ES-I3 (cell line): Measurements from ENCODE around the gene NAMPT.
"Not testable (repeated sequence)": the region's sequence is repeated elsewhere in the genome, so short reads cannot be mapped to it uniquely, and the experiment has no call there.

Experiments used
- H3K36me3 ChIP-seq: 2 replicates; pipeline ENCODE4 v1.6.1; 2013; ENCODE audit warnings: mild to moderate bottlenecking, low read length, control low read depth, moderate library complexity; ENCODE audit not compliant: insufficient read depth
- H3K4me1 ChIP-seq: 2 replicates; pipeline ENCODE4 v1.6.1; 2013; ENCODE audit warnings: mild to moderate bottlenecking, control low read depth, low read length; ENCODE audit not compliant: insufficient read depth
- H3K9ac ChIP-seq: 2 replicates; pipeline ENCODE4 v1.6.1; 2013; ENCODE audit warnings: low read depth, mild to moderate bottlenecking, low read length, moderate library complexity
- H3K9me3 ChIP-seq: 2 replicates; pipeline ENCODE4 v1.6.1; 2013; ENCODE audit warnings: mild to moderate bottlenecking, low read length, moderate library complexity; ENCODE audit not compliant: control insufficient read depth, insufficient read depth

Gene NAMPT

GRCh38 chr7:106216923-106217542 lies 67.8 kb downstream of the NAMPT start:
- peaks cover 5% of the 10 kb centered on the region; the same call in 1 of the 2 replicates for H3K9me3 ChIP-seq
- H3K36me3 ChIP-seq, result no peaks in the 10 kb centered on the region
- H3K4me1 ChIP-seq, result peaks cover 6% of the 10 kb centered on the region; the same call in 1 of the 2 replicates
- no peak overlapping the region for H3K9ac ChIP-seq

GRCh38 chr7:106216517-106216922 lies 68.3 kb downstream of the NAMPT start:
- H3K9ac ChIP-seq, result no peak overlapping the region
- no peaks in the 10 kb centered on the region for H3K36me3 ChIP-seq
- H3K4me1 ChIP-seq, result peaks cover 6% of the 10 kb centered on the region; the same call in 1 of the 2 replicates
- H3K9me3 ChIP-seq, result peaks cover 5% of the 10 kb centered on the region; the same call in 1 of the 2 replicates

DNA sequence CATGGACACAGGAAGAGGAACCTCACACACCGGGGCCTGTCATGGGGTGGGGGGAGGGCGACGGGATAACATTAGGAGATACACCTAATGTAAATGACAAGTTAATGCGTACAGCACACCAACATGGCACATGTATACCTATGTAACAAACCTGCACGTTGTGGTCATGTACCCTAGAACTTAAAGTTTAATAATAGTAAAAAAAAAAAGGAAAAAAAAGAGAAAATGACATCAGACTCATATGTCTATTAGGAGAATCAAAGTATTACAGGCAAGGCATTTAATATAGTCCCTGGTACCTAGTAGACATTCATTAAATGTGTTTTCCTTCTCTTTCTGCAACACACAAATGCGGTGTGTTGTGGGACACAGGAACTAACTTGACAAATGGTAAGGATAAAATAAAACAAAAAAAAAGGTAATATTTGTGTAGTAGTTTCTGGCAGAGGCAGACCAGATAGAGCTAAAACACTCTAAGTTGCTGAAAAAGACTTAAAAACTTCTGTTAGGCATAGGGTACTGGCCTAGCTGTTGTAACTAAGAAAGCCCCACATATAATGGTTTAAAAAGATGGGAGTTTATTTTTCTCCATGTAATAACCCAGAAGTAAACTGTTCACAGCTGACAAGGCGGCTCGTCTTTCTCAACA lies 68.8 kb downstream of the NAMPT start:
- H3K9ac ChIP-seq, result no peak overlapping the region
- H3K4me1 ChIP-seq, result peaks cover 6% of the 10 kb centered on the region; the same call in 1 of the 2 replicates
- H3K9me3 ChIP-seq, result peaks cover 5% of the 10 kb centered on the region; the same call in 1 of the 2 replicates
- no peaks in the 10 kb centered on the region for H3K36me3 ChIP-seq

DNA sequence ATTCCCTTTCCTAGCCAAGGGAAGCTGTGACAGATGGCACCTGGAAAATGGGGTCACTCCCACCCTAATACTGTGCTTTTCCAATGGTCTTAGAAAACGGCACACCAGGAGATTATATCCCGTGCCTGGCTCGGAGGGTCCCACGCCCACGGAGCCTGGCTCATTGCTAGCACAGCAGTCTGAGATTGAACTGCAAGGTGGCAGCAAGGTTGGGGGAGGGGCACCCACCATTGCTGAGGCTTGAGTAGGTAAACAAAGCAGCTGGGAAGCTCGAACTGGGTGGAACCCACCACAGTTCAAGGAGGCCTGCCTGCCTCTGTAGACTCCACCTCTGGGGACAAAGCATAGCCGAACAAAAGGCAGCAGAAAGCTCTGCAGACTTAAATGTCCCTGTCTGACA lies 75.8 kb downstream of the NAMPT start:
- not testable (repeated sequence) for H3K36me3 ChIP-seq, H3K9ac ChIP-seq

DNA sequence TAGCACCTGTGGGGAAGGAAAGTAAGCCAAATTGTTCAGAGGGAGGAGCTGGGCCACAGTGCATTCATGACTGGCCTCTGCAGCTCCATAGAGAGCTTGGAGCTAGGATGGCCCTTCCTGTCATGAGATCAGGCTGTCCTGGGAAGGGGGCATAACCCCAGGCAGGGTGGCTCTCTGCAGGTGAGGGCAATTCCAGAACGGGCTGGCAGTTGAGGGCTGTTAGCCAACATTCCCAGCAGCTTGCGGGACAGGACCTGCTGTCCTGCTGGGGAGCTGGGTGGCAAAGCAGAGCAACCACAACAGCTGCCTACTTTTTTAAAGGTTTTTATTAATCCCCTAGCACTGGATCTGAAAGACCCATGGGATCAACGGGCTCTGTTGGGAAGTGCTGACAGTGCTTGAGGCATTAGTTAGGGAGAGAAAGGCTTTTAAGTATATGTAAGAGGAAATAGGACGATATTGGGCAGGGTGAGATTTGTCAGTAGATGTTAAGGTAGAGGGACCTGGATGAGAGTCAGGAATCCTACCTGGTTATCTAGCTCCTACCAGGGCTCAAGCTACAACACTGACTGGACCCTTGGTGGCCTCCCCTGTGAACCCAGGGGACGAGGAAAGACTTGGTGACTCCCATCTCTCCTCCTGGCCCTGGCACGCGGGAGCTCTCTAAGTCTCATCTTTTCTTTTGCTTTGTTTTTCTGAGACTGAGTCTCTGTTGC lies 77.8 kb downstream of the NAMPT start:
- no peaks in the 10 kb centered on the region; the same call in none of the 2 replicates for H3K9me3 ChIP-seq
- no peak overlapping the region for H3K9ac ChIP-seq
- no peaks in the 10 kb centered on the region for H3K36me3 ChIP-seq
- H3K4me1 ChIP-seq, result no peaks in the 10 kb centered on the region

More for the DNA sequence above, 75.8 kb downstream of the NAMPT start:
- not testable (repeated sequence) for H3K4me1 ChIP-seq, H3K9me3 ChIP-seq

GRCh38 chr7:106205621-106206222 lies 79.1 kb downstream of the NAMPT start:
- no peaks in the 10 kb centered on the region for H3K4me1 ChIP-seq
- no peaks in the 10 kb centered on the region; the same call in none of the 2 replicates for H3K9me3 ChIP-seq
- H3K9ac ChIP-seq, result no peak overlapping the region
- H3K36me3 ChIP-seq, result no peaks in the 10 kb centered on the region

DNA sequence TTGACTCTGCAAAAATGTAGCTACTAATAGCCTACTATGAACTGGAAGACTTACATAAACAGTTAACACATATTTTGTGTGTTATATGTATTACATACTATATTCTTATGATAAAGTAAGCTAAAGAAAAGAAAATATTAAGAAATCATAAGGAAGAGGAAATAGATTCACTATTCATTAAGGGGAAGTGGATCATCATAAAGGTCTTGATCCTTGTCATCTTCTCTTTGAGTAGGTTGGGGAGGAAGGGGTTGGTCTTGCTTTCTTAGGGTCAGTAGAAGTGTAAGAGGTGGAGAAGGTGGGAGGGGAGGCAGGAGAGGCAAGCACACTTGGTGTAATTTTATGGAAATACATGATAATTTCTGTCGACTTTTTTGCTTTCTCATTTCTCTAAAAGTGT lies 81.3 kb downstream of the NAMPT start:
- H3K9me3 ChIP-seq, result no peaks in the 10 kb centered on the region; the same call in none of the 2 replicates
- H3K9ac ChIP-seq, result no peak overlapping the region
- no peaks in the 10 kb centered on the region for H3K36me3 ChIP-seq
- no peaks in the 10 kb centered on the region for H3K4me1 ChIP-seq

DNA sequence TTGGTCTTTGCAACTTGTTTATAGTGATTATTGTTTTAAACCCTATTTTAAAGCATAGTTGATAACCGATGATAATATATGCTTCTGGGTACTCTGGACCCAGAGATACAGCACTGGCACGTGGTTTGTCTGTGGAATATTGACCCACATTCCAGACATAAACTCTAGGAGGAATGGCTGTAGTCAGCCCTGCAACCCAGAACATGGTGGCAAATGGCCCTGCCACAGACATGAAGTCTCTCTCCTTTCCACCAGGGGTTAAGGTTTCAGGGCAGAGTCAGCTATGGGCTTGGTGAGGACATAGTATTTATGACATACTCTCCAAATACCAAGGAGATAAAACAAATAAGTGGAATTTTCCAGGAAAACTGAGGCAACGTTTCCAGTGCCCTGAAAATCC lies 83.6 kb downstream of the NAMPT start:
- Histone ChIP-seq H3K4me1 (no peaks in the 10 kb centered on the region), H3K9me3 (no peaks in the 10 kb centered on the region), H3K9ac (no peak overlapping the region), H3K36me3 (no peaks in the 10 kb centered on the region)

DNA sequence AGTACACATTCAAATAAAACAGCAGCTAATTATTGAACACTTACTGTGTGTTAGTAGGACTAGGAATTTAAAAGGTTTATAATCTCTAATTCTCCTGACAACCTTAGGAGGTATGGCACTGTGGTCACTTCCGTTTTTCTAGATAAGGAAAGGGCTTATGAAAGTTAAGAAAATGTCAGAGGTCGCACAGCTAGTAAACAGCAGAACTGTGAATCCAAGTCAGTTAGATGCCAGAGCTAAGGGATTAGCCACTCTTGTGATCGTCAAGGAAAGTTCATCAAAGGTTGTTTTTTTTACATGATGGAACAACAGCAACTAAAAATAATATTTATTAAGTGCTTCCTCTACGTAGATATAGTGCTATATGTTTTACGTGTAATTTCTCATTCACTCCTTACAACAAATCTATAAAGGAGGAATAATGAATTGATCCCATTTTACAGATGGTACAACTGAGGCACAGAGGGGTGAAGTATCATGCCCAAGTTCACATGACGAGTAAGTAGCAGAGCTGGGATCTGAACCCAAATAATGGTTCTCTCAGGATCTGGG lies 84.9 kb downstream of the NAMPT start:
- H3K9ac ChIP-seq, result no peak overlapping the region

DNA sequence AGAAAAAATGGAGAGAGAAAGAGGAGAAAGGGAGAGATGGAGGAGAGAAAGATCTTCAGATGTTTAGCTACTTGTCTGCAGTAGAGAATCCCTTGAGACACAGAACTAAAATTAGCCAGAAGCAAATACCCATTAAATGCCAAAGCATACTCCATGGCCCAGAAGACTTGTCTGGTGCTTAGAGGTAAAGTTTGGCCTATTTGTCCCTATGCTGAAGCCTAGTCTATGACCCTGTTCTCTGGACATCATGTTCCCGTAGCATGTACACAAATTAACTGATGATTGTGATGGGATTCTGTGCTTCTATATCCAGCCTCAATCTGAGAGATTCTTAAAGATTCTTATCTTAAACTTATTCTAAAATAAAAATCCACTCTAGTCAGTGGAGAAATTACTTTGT lies 85.8 kb downstream of the NAMPT start:
- Histone ChIP-seq H3K36me3 (no peaks in the 10 kb centered on the region), H3K4me1 (no peaks in the 10 kb centered on the region), H3K9ac (no peak overlapping the region), H3K9me3 (no peaks in the 10 kb centered on the region)

More for the DNA sequence above, 84.9 kb downstream of the NAMPT start:
- Histone ChIP-seq H3K4me1 (no peaks in the 10 kb centered on the region), H3K36me3 (no peaks in the 10 kb centered on the region), H3K9me3 (no peaks in the 10 kb centered on the region)
